Neuronal stem cell (in vitro differentiated cells): ENCODE data around the gene PHRF1.

Experiments used
- DNase-seq: peaks from one replicate; pipeline ENCODE4 v3.0.0-alpha.2; 2013; ENCODE audit warnings: low spot score
- H2AFZ ChIP-seq: one replicate; pipeline ENCODE4 v1.6.1; 2013; ENCODE audit warnings: mild to moderate bottlenecking, low read length, inconsistent platforms
- H2AK5ac ChIP-seq: 2 replicates; pipeline ENCODE4 v1.6.1; 2013; ENCODE audit warnings: low read depth, mild to moderate bottlenecking, inconsistent platforms, low read length, moderate library complexity, mixed read lengths
- H2BK120ac ChIP-seq: 2 replicates; pipeline ENCODE4 v1.6.1; 2013; ENCODE audit warnings: low read depth, mild to moderate bottlenecking, inconsistent platforms, low read length, moderate library complexity, mixed read lengths
- H2BK12ac ChIP-seq: one replicate; pipeline ENCODE4 v1.6.1; 2013; ENCODE audit warnings: low read length, inconsistent platforms
- H2BK15ac ChIP-seq: 2 replicates; pipeline ENCODE4 v1.6.1; 2013; ENCODE audit warnings: mild to moderate bottlenecking, low read length, inconsistent platforms, mixed read lengths
- H2BK5ac ChIP-seq: one replicate; pipeline ENCODE4 v1.6.1; 2013; ENCODE audit warnings: inconsistent platforms, mild to moderate bottlenecking, low read length, moderate library complexity
- H3K14ac ChIP-seq: one replicate; pipeline ENCODE4 v1.6.1; 2013; ENCODE audit warnings: low read length, inconsistent platforms
- H3K18ac ChIP-seq: 2 replicates; pipeline ENCODE4 v1.6.1; 2013; ENCODE audit warnings: low read length, inconsistent platforms
- H3K23ac ChIP-seq: 2 replicates; pipeline ENCODE4 v1.6.1; 2013; ENCODE audit warnings: low read depth, mild to moderate bottlenecking, mixed read lengths, low read length, inconsistent platforms; ENCODE audit not compliant: poor library complexity
- H3K27ac ChIP-seq: replicated peaks from 3 replicates; pipeline ENCODE4 v1.5.1; 2013; ENCODE audit warnings: low read length, inconsistent platforms
- H3K27me3 ChIP-seq, 3 experiments: 2 replicates each; pipeline ENCODE4 v1.6.1; 2013; ENCODE audit warnings: low read length in 3 of 3, mild to moderate bottlenecking in 2 of 3, inconsistent platforms in 1 of 3, low read depth in 1 of 3, mixed read lengths in 1 of 3, moderate library complexity in 1 of 3; ENCODE audit not compliant: control insufficient read depth in 3 of 3, insufficient read depth in 3 of 3
- H3K36me3 ChIP-seq, 2 donors: replicated peaks in 1 of 2; 2 replicates each; pipeline ENCODE4 v1.6.1; 2013; ENCODE audit warnings: low read length in 2 of 2; ENCODE audit not compliant: control insufficient read depth in 2 of 2, insufficient read depth in 2 of 2
- H3K4ac ChIP-seq: 2 replicates; pipeline ENCODE4 v1.6.1; 2013; ENCODE audit warnings: inconsistent platforms, mild to moderate bottlenecking, low read length, moderate library complexity
- H3K4me1 ChIP-seq, 2 donors: 1 replicate in 1 of 2; 2 replicates in 1 of 2; pipeline ENCODE4 v1.6.1; 2013; ENCODE audit warnings: low read length in 2 of 2, low read depth in 1 of 2; ENCODE audit not compliant: control insufficient read depth in 2 of 2, insufficient read depth in 1 of 2
- H3K4me2 ChIP-seq: one replicate; pipeline ENCODE4 v1.6.1; 2013; ENCODE audit warnings: mild to moderate bottlenecking, low read length, inconsistent platforms; ENCODE audit not compliant: insufficient read depth, poor library complexity, severe bottlenecking
- H3K4me3 ChIP-seq, 2 donors: 2 replicates each; pipeline ENCODE4 v1.5.1; 2013; ENCODE audit warnings: low read length in 2 of 2, mild to moderate bottlenecking in 2 of 2, inconsistent platforms in 1 of 2, moderate library complexity in 1 of 2
- H3K79me1 ChIP-seq: one replicate; pipeline ENCODE4 v1.6.1; 2013; ENCODE audit warnings: low read depth, mild to moderate bottlenecking, inconsistent platforms, low read length, moderate library complexity
- H3K9ac ChIP-seq: one replicate; pipeline ENCODE4 v1.6.1; 2013; ENCODE audit warnings: mild to moderate bottlenecking, low read depth, low read length, inconsistent platforms; ENCODE audit not compliant: poor library complexity
- H3K9me3 ChIP-seq, 2 donors: replicated peaks in 1 of 2; 2 replicates each; pipeline versions ENCODE3 to v1.6.1; 2013; ENCODE audit warnings: low read length in 2 of 2, mild to moderate bottlenecking in 2 of 2, inconsistent platforms in 1 of 2, low read depth in 1 of 2, mixed read lengths in 1 of 2, moderate library complexity in 1 of 2; ENCODE audit not compliant: control insufficient read depth in 2 of 2, insufficient read depth in 1 of 2
- H4K8ac ChIP-seq: one replicate; pipeline ENCODE4 v1.6.1; 2013; ENCODE audit warnings: low read depth, mild to moderate bottlenecking, inconsistent platforms, low read length, moderate library complexity
- H4K91ac ChIP-seq: one replicate; pipeline ENCODE4 v1.6.1; 2013; ENCODE audit warnings: low read length, low read depth, mild to moderate bottlenecking, inconsistent platforms; ENCODE audit not compliant: poor library complexity
- WGBS, 2 donors: extraction: QIAGEN DNeasy Blood & Tissue Kit; methylation state at CpG; one replicate each; pipeline ENCODE4 v1.1.7; 2013; ENCODE audit warnings: missing lambda C conversion rate in 2 of 2, mixed read lengths in 1 of 2; ENCODE audit not compliant: insufficient read length in 2 of 2, insufficient replicate concordance in 1 of 2; ENCODE audit errors: extremely low coverage in 2 of 2; 5-methylcytosine and 5-hydroxymethylcytosine counted together

Gene PHRF1

GRCh38 chr11:575313-575995 is 816 bp upstream of the PHRF1 start:
- Histone ChIP-seq H2BK5ac (peak overlapping the region; percentile 95), H4K8ac (peak overlapping the region; percentile 43), H3K4me3 (peak overlapping the region; percentile 86 to 96), H2BK120ac (no peak overlapping the region), H3K4me2 (peak overlapping the region; percentile 94), H2AK5ac (peak overlapping the region; percentile 88), H3K4me1 (peaks cover 25 to 31% of the 10 kb centered on the region in 2 donors), H2BK15ac (peak overlapping the region; percentile 89), H2AFZ (peak overlapping the region; percentile 100), H3K9me3 (no peaks in the 10 kb centered on the region), H3K4ac (peak overlapping the region; percentile 89), H3K18ac (peak overlapping the region; percentile 99), H2BK12ac (peak overlapping the region; percentile 98), H3K23ac (peak overlapping the region; percentile 96), H3K14ac (peak overlapping the region; percentile 99), H3K27me3 (peaks cover 3 to 29% (median 13%) of the 10 kb centered on the region in 3 experiments), H3K79me1 (peaks cover 26% of the 10 kb centered on the region), H3K27ac (no peak overlapping the region), H3K36me3 (peaks cover 3 to 9% of the 10 kb centered on the region in 2 donors), H3K9ac (peak overlapping the region; percentile 99), H4K91ac (no peak overlapping the region)
- no CpG with 5 or more reads among the region's 81 CpGs for WGBS, 2 donors
- DNase-seq: peak; percentile 75

GRCh38 chr11:576811-577610 is 741 bp downstream of the PHRF1 start:
- Histone ChIP-seq H2AK5ac (peak overlapping the region; percentile 12), H2BK12ac (no peak overlapping the region), H3K27ac (no peak overlapping the region), H3K18ac (peak overlapping the region; percentile 81), H3K4me1 (peaks cover 18 to 27% of the 10 kb centered on the region in 2 donors), H3K23ac (no peak overlapping the region), H3K9ac (peak overlapping the region; percentile 98), H3K4me2 (peak overlapping the region; percentile 85), H3K14ac (peak overlapping the region; percentile 22), H2AFZ (no peak overlapping the region), H3K27me3 (peaks cover 3 to 26% (median 13%) of the 10 kb centered on the region in 3 experiments), H3K36me3 (peaks cover 7 to 19% of the 10 kb centered on the region in 2 donors), H3K9me3 (no peaks in the 10 kb centered on the region), H4K91ac (no peak overlapping the region), H4K8ac (no peak overlapping the region), H3K4ac (no peak overlapping the region), H2BK15ac (no peak overlapping the region), H3K4me3 (peak overlapping the region; percentile 97), H2BK5ac (no peak overlapping the region), H3K79me1 (peaks cover 29% of the 10 kb centered on the region), H2BK120ac (no peak overlapping the region)
- no peak for DNase-seq
- no CpG with 5 or more reads among the region's 48 CpGs for WGBS, 2 donors

GRCh38 chr11:577611-577894 is 1.3 kb downstream of the PHRF1 start:
- Histone ChIP-seq H4K91ac (no peak overlapping the region), H3K27me3 (peaks cover 3 to 26% (median 13%) of the 10 kb centered on the region in 3 experiments), H3K4ac (no peak overlapping the region)

More at GRCh38 chr11:577611-577894, 1.3 kb downstream of the PHRF1 start:
- no peak overlapping the region for H2BK120ac ChIP-seq
- H3K9ac ChIP-seq: no peak overlapping the region
- peaks cover 18 to 27% of the 10 kb centered on the region in 2 donors for H3K4me1 ChIP-seq
- H2AFZ ChIP-seq: no peak overlapping the region
- no peak for DNase-seq
- no peak overlapping the region for H2BK15ac ChIP-seq
- H2AK5ac ChIP-seq: no peak overlapping the region
- H3K4me3 ChIP-seq: peak overlapping the region; percentile 97
- H2BK12ac ChIP-seq: no peak overlapping the region
- H3K18ac ChIP-seq: no peak overlapping the region
- H3K9me3 ChIP-seq: no peaks in the 10 kb centered on the region
- H3K4me2 ChIP-seq: peak overlapping the region; percentile 85
- H3K79me1 ChIP-seq: peaks cover 29% of the 10 kb centered on the region
- H3K23ac ChIP-seq: no peak overlapping the region
- H3K36me3 ChIP-seq: peaks cover 8 to 23% of the 10 kb centered on the region in 2 donors
- H3K14ac ChIP-seq: no peak overlapping the region
- WGBS, 2 donors: no CpG with 5 or more reads among the region's 6 CpGs
- H4K8ac ChIP-seq: no peak overlapping the region
- H2BK5ac ChIP-seq: no peak overlapping the region
- no peak overlapping the region for H3K27ac ChIP-seq
